PC-3 (cell line): ENCODE results near the gene MDH1. TPM values are rescaled to one million over a fixed set of nuclear protein-coding genes. Genes with fewer than 3 reads are reported as not detected.
A peak's percentile ranks its signal among the peaks of the same experiment; 100 is the strongest.
"Not testable (repeated sequence)": the region's sequence is repeated elsewhere in the genome, so short reads cannot be mapped to it uniquely, and the experiment has no call there.

Experiments used
- ATAC-seq: fragments of 200-7000 bp; cut with Tn5 transposase; 2 replicates; pipeline ENCODE4 v1.9.1; 2020; ENCODE audit warnings: mild to moderate bottlenecking, moderate library complexity
- BruUV-seq: library from RNA; stranded (reverse); fragments of 400-500 nt; replicated peaks from 2 replicates; lab custom pipeline; 2021; lab: Mats Ljungman, UMichigan
- CTCF ChIA-PET: fragments of 300-600 bp; sonication (Branson Sonifier 250); formaldehyde crosslinking; loops from one replicate; lab custom pipeline; 2022; ENCODE audit warnings: antibody characterized with exemption; lab: Charles Lee
- POLR2A ChIA-PET: fragments of 300-600 bp; sonication (Branson Sonifier 250); formaldehyde crosslinking; loops from one replicate; lab custom pipeline; 2022; ENCODE audit warnings: antibody characterized with exemption; ENCODE audit not compliant: unreplicated experiment; lab: Charles Lee
- DNase-seq: peaks from one replicate; pipeline ENCODE4 v3.0.0-alpha.2; 2015
- H2AFZ ChIP-seq: fragments of 300-600 bp; sonication (generic); 2 replicates; pipeline ENCODE4 v1.6.0; 2016; ENCODE audit warnings: antibody characterized with exemption, low read length
- H3F3A ChIP-seq: fragments of 300-600 bp; sonication (generic); one replicate; pipeline ENCODE4 v1.6.0; 2017; ENCODE audit warnings: antibody characterized with exemption, low read length, control low read depth, mild to moderate bottlenecking; ENCODE audit not compliant: unreplicated experiment
- H3K27ac ChIP-seq: fragments of 300-600 bp; sonication (generic); 2 replicates; pipeline ENCODE4 v1.5.1; 2016; ENCODE audit warnings: mild to moderate bottlenecking, low read length
- H3K27me3 ChIP-seq: fragments of 300-600 bp; sonication (generic); 2 replicates; pipeline ENCODE4 v1.6.1; 2016; ENCODE audit warnings: low read length, mixed read lengths
- H3K36me3 ChIP-seq: fragments of 300-600 bp; sonication (generic); 2 replicates; pipeline ENCODE4 v1.6.1; 2016; ENCODE audit warnings: low read depth, mixed run types, low read length, mixed read lengths
- H3K4me1 ChIP-seq: fragments of 300-600 bp; sonication (generic); 2 replicates; pipeline ENCODE4 v1.5.1; 2016; ENCODE audit warnings: low read length; ENCODE audit not compliant: insufficient read depth
- H3K4me2 ChIP-seq: fragments of 300-600 bp; sonication (generic); 2 replicates; pipeline ENCODE4 v1.6.0; 2016; ENCODE audit warnings: low read length
- H3K4me3 ChIP-seq: fragments of 300-600 bp; sonication (generic); 2 replicates; pipeline ENCODE4 v1.5.1; 2016; ENCODE audit warnings: mild to moderate bottlenecking, low read length, mixed read lengths
- H3K79me2 ChIP-seq: fragments of 300-600 bp; sonication (generic); 2 replicates; pipeline ENCODE4 v1.6.1; 2017; ENCODE audit warnings: low read length, mixed read lengths
- H3K9ac ChIP-seq: fragments of 300-600 bp; sonication (generic); 2 replicates; pipeline ENCODE4 v1.6.0; 2016; ENCODE audit warnings: mild to moderate bottlenecking, low read length
- H3K9me2 ChIP-seq: fragments of 300-600 bp; sonication (generic); replicated peaks from 2 replicates; pipeline ENCODE4 v1.6.1; 2016; ENCODE audit warnings: mixed run types, low read length, mixed read lengths
- H3K9me3 ChIP-seq: fragments of 300-600 bp; sonication (generic); 2 replicates; pipeline ENCODE4 v1.6.1; 2016; ENCODE audit warnings: low read length, mixed read lengths
- H4K20me1 ChIP-seq: fragments of 300-600 bp; sonication (generic); 2 replicates; pipeline ENCODE4 v1.6.1; 2016; ENCODE audit warnings: low read length, mixed read lengths
- CTCF ChIP-seq: fragments of 300-600 bp; sonication (generic); conservative IDR thresholded peaks from 2 replicates; pipeline ENCODE4 v1.5.1; 2017; ENCODE audit warnings: antibody characterized with exemption, low read depth, mild to moderate bottlenecking, low read length
- EZH2 ChIP-seq: fragments of 300-600 bp; sonication (generic); IDR thresholded peaks from one replicate; pipeline ENCODE4 v1.6.1; 2017; ENCODE audit warnings: antibody characterized with exemption, mild to moderate bottlenecking, low read length; ENCODE audit not compliant: unreplicated experiment
- EZH2phosphoT487 ChIP-seq: fragments of 300-600 bp; sonication (generic); IDR thresholded peaks from 2 replicates; pipeline ENCODE4 v1.6.1; 2018; ENCODE audit warnings: mild to moderate bottlenecking, antibody characterized with exemption, low read length, borderline replicate concordance
- intact Hi-C: fragments of 100-400 bp; cut with micrococcal nuclease; formaldehyde crosslinking; loops from 2 replicates; pipeline ENCODE4 v1.9.0; 2023
- total RNA-seq: library from RNA; depleted of rRNA; stranded (reverse); fragments of >200 nt; gene quantifications from 2 replicates; pipeline ENCODE4 v1.2.3, GENCODE V29; 2014

MDH1 gene
- total RNA-seq, 1 experiment from 2014 or later: 304 TPM

GRCh38 chr2:63555299-63555698 is 33.5 kb upstream of the MDH1 start:
- ChIA-PET CTCF (no interaction called here), POLR2A (no interaction called here)
- intact Hi-C loops: no loop called here
- no peak overlapping the region for H2AFZ ChIP-seq
- no peak overlapping the region for H3K4me3 ChIP-seq
- TF ChIP-seq CTCF: no peak
- no peak for TF ChIP-seq EZH2phosphoT487
- TF ChIP-seq EZH2: no peak
- no peaks in the 10 kb centered on the region for H3K9me3 ChIP-seq
- H3F3A ChIP-seq: no peaks in the 10 kb centered on the region
- H3K79me2 ChIP-seq: no peaks in the 10 kb centered on the region
- ATAC-seq (no peak), DNase-seq (no peak)
- H3K4me1 ChIP-seq: peaks cover 31% of the 10 kb centered on the region
- H3K27me3 ChIP-seq: no peaks in the 10 kb centered on the region
- H3K4me2 ChIP-seq: 0 out of 2 replicates have a peak overlapping the region, but pooled peaks have one; percentile 25
- H3K9ac ChIP-seq: no peak overlapping the region
- no peaks in the 10 kb centered on the region for H3K36me3 ChIP-seq
- no peaks in the 10 kb centered on the region for H3K9me2 ChIP-seq
- H4K20me1 ChIP-seq: no peaks in the 10 kb centered on the region
- H3K27ac ChIP-seq: no peak overlapping the region
- no TSS peak for BruUV-seq

- ChIA-PET CTCF (no interaction called here), POLR2A (no interaction called here)
- ATAC-seq (no peak), DNase-seq (peak; percentile 64)
- Histone ChIP-seq H3K27ac (no peak overlapping the region), H3K36me3 (no peaks in the 10 kb centered on the region), H3F3A (no peaks in the 10 kb centered on the region), H3K9me2 (no peaks in the 10 kb centered on the region), H4K20me1 (no peaks in the 10 kb centered on the region), H3K4me2 (peak overlapping the region; percentile 25; the same call in 1 of the 2 replicates), H2AFZ (no peak overlapping the region), H3K9me3 (no peaks in the 10 kb centered on the region), H3K4me3 (no peak overlapping the region), H3K27me3 (no peaks in the 10 kb centered on the region), H3K4me1 (peaks cover 31% of the 10 kb centered on the region), H3K9ac (no peak overlapping the region), H3K79me2 (no peaks in the 10 kb centered on the region)
- intact Hi-C loops: no loop called here
- TF ChIP-seq EZH2phosphoT487 (no peak), CTCF (no peak), EZH2 (no peak)
- BruUV-seq: no TSS peak
These were observed 32.8 kb upstream of the MDH1 start for GRCh38 chr2:63555931-63556330.

GRCh38 chr2:63557819-63558218 is 30.9 kb upstream of the MDH1 start:
- H3K9me2 ChIP-seq, H3K27ac ChIP-seq, POLR2A ChIA-PET, H3F3A ChIP-seq, H3K79me2 ChIP-seq, H3K36me3 ChIP-seq, intact Hi-C loops, H2AFZ ChIP-seq, CTCF ChIA-PET, H3K9ac ChIP-seq, BruUV-seq, H3K4me2 ChIP-seq, H4K20me1 ChIP-seq, H3K4me3 ChIP-seq, H3K27me3 ChIP-seq, DNase-seq, H3K9me3 ChIP-seq, ATAC-seq: not testable (repeated sequence)
- H3K4me1 ChIP-seq: peaks cover 26% of the 10 kb centered on the region

- intact Hi-C loops, ATAC-seq, H4K20me1 ChIP-seq, H2AFZ ChIP-seq, H3K9ac ChIP-seq, H3K9me2 ChIP-seq, H3F3A ChIP-seq, H3K9me3 ChIP-seq, H3K36me3 ChIP-seq, H3K4me2 ChIP-seq, H3K27ac ChIP-seq, POLR2A ChIA-PET, H3K79me2 ChIP-seq, DNase-seq, H3K4me3 ChIP-seq, CTCF ChIA-PET, H3K27me3 ChIP-seq, BruUV-seq: not testable (repeated sequence)
- peaks cover 15% of the 10 kb centered on the region for H3K4me1 ChIP-seq
These were observed 29.8 kb upstream of the MDH1 start for GRCh38 chr2:63558922-63559321.
